ENCODE data around the gene MYOD1. TPM values are rescaled to one million over a fixed set of nuclear protein-coding genes. Genes with fewer than 3 reads are reported as not detected.

Gene MYOD1
- total RNA-seq, 3 donors from 2014 or later: not detected

DNA sequence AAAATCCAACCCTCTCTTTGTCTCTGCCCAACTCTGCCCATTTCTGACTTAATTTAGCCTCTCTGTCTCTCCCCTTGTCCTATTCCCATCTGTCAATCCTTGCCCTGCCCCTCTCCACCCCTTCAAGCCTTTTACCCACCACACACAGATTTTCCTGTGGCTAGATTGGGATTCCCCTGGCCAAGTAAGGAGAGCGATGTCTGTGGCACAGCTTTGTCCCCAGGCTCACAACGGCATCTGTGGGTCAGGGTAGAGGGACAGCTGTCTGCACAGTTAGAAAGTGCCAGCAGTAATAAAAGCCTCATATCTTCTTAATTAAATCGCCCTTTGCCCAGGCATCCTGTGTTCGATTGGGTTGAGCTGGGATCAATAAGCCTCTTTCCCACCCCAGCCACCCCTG lies 13.9 kb downstream of the MYOD1 start:
- intact Hi-C loops (cut with DNase I, micrococcal nuclease): loop anchor here in 1 of 2 donors (5.0 kb wide), 1 partner anchor 244 kb away; no protein-coding TSS in a partner anchor
- Histone ChIP-seq H3K4me3 (no peak overlapping the region), H3K9me3 (no peaks in the 10 kb centered on the region), H3K4me1 (ENCODE audit: low read depth) (peaks cover 8% of the 10 kb centered on the region), H3K36me3 (ENCODE audit: low read depth) (no peaks in the 10 kb centered on the region)
- TF ChIP-seq, protein P1, sequence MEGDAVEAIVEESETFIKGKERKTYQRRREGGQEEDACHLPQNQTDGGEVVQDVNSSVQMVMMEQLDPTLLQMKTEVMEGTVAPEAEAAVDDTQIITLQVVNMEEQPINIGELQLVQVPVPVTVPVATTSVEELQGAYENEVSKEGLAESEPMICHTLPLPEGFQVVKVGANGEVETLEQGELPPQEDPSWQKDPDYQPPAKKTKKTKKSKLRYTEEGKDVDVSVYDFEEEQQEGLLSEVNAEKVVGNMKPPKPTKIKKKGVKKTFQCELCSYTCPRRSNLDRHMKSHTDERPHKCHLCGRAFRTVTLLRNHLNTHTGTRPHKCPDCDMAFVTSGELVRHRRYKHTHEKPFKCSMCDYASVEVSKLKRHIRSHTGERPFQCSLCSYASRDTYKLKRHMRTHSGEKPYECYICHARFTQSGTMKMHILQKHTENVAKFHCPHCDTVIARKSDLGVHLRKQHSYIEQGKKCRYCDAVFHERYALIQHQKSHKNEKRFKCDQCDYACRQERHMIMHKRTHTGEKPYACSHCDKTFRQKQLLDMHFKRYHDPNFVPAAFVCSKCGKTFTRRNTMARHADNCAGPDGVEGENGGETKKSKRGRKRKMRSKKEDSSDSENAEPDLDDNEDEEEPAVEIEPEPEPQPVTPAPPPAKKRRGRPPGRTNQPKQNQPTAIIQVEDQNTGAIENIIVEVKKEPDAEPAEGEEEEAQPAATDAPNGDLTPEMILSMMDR (IDR thresholded peaks at IDR 0.05): no peak
- DNase-seq: no peak
- ATAC-seq: no peak

DNA sequence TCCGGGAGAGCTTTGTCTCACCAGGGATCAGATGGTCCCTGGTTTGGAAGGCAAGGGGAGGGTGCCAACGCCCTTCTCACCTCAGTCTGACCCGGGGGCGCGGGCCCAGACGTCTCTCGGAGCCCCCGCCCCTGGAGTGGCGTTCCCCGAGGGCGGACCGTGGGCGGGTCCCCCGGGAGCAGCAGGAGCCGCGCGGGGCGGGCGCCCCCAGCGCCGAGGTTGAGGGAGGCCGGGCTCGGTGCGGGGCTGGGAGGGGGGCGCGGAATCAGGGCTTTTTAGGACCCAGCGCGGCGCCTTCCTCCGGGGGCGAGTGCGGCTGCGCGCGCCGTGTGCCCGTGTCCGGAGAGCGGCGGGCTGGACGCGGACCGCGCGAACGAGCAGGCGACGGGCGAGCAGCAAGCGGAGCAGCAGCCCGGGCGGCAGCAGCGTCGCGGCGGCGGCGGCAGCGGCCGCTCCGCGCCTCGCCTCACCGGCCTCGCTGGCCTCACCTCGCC lies 15.1 kb downstream of the MYOD1 start, which contains the start of gene KCNC1:
KCNC1 (plus strand) TSS at position 364 of the 494 bp plus-strand sequence. CDS start 1,222 bp downstream, outside the sequence.
- Histone ChIP-seq H3K4me3 (no peak within 1 kb of the TSS), H3K4me1 (ENCODE audit: low read depth) (peaks cover 8% of the 10 kb centered on the region), H3K36me3 (ENCODE audit: low read depth) (no peaks in the 10 kb centered on the region), H3K9me3 (no peaks in the 10 kb centered on the region)
- ATAC-seq (peak; percentile 48), DNase-seq (no peak)
- TF ChIP-seq, protein P1 (IDR thresholded peaks at IDR 0.05): no peak
- intact Hi-C loops (cut with DNase I, micrococcal nuclease): loop anchor here in 1 of 2 donors (5.0 kb wide), 1 partner anchor 243 kb away; no protein-coding TSS in a partner anchor

GRCh38 chr11:17734986-17735817 lies 15.8 kb downstream of the MYOD1 start:
- peaks cover 8% of the 10 kb centered on the region for H3K4me1 ChIP-seq (ENCODE audit: low read depth)
- H3K9me3 ChIP-seq: no peaks in the 10 kb centered on the region
- TF ChIP-seq, protein P1 (IDR thresholded peaks at IDR 0.05): no peak
- peak; percentile 72 for ATAC-seq
- H3K36me3 ChIP-seq (ENCODE audit: low read depth): no peaks in the 10 kb centered on the region
- intact Hi-C loops (cut with DNase I, micrococcal nuclease): loop anchor here in 1 of 2 donors (5.0 kb wide), 1 partner anchor 242 kb away; no protein-coding TSS in a partner anchor
- peak in 2 of 3 donors; percentile 58 to 71 for DNase-seq
- no peak overlapping the region for H3K4me3 ChIP-seq

GRCh38 chr11:17735818-17736578 lies 16.6 kb downstream of the MYOD1 start:
- no peaks in the 10 kb centered on the region for H3K9me3 ChIP-seq
- no peak overlapping the region for H3K4me3 ChIP-seq
- DNase-seq: no peak
- TF ChIP-seq, protein P1 (IDR thresholded peaks at IDR 0.05): no peak
- peaks cover 8% of the 10 kb centered on the region for H3K4me1 ChIP-seq (ENCODE audit: low read depth)
- H3K36me3 ChIP-seq (ENCODE audit: low read depth): no peaks in the 10 kb centered on the region
- ATAC-seq: no peak
- intact Hi-C loops (cut with DNase I, micrococcal nuclease): no loop called here

GRCh38 chr11:17736579-17736893 lies 17.2 kb downstream of the MYOD1 start:
- H3K9me3 ChIP-seq: no peaks in the 10 kb centered on the region
- no peaks in the 10 kb centered on the region for H3K36me3 ChIP-seq (ENCODE audit: low read depth)
- peaks cover 8% of the 10 kb centered on the region for H3K4me1 ChIP-seq (ENCODE audit: low read depth)
- ATAC-seq (no peak), DNase-seq (no peak)
- intact Hi-C loops (cut with DNase I, micrococcal nuclease): no loop called here
- H3K4me3 ChIP-seq: no peak overlapping the region
- TF ChIP-seq, protein P1 (IDR thresholded peaks at IDR 0.05): no peak

Measured in mucosa of descending colon (tissue), 3 donors.